Stimulated activated CD8-positive, alpha-beta memory T cell treated with anti-CD3 and anti-CD28 coated beads, Interleukin-15, amount 100 ng/mL, for 4 hours (primary cell): ENCODE measurements around the gene RBM39.
"Not testable (repeated sequence)": the region's sequence is repeated elsewhere in the genome, so short reads cannot be mapped to it uniquely, and the experiment has no call there.

ENCODE experiments used
- DNase-seq, 2 donors: peaks; one replicate each; pipeline ENCODE4 v3.0.0-alpha.2; 2020; ENCODE audit warnings: low read depth in 2 of 2

RBM39 gene

DNA sequence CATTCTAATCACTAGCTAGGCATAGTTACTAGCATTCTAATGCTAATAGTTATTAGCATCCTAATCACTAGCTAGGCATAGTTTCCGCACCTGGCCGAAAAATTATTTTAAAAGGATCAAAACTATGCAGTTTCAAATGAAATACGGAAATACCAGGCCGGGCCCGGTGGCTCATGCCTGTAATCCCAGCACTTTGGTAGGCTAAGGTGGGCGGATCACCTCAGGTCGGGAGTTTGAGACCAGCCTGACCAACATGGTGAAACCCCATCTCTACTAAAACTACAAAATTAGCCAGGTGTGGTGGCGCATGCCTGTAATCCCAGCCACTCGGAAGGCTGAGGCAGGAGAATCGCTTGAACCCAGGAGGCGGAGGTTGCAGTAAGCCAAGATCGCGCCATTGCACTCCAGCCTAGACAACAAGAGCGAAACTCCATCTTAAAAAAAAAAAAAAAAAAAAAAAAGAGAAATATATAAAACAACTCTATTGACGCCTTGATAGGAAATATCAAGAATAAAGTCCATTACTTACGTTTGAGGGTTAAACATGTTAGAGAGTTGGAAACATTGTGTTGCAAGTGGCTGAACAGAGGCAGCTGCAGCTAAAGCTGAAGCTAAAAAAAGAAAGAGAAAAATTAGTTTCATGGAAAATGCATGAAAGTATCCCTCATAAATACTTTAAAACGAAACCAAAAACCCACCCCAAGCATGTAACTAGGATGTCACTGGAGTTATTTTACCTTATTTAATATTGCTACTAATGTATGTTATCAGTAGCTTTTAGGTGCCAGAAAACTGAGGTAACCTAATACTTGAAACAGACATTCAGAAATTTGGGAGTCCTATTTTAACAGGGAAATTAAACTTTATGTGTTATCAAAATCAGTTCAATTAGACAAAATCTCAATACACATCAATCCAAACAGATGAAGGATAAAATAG lies 35.2 kb downstream of the RBM39 start:
- DNase-seq, result not testable (repeated sequence)

DNA sequence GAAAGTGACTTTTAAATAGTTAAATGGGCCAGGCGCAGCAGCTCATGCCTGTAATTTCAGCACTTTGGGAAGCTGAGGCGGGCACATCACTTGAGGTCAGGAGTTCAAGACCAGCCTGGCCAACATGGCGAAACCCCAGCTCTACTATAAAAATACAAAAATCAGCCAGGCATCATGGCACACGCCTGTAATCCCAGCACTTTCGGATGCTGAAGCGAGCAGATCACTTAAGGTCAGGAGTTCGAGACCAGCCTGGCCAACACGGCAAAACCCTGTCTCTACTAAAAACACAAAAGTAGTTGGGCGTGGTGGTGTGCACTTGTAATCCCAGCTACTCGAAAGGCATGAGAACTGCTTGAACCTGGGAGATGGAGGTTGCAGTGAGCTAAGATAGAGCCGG lies 36.2 kb downstream of the RBM39 start:
- DNase-seq, result not testable (repeated sequence)

DNA sequence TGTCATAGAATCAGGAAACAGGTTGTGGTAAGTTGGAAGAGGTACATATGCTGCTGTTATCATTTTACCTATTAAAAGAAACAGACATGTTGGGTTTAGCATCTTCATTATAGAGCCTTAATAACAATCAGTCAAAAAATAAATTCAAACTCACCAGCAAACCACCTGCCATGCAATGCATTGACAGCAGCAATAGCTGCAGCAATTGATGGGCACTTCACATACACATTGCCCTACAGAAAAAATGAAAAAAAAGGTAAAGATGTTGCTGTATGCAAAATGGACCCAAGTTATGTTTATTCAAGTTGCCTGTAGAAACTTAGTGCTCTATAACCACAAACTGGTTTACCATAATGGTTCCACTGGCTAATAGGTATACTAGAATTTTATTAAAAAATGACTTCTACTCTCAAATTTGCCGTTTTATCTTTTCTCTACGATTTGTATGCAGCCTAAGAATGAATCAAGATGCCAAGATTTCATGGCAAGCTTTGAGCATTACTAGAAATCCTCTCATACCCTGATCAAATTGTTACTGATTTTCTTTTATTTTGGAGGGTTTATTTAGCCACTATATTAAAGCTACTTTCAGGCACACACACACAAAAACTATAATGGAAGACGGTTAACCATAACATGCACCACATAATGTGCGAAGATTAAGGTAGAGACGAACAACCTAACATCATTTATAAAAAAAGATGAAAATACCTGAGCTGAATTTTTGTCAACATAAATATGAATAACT lies 37.4 kb downstream of the RBM39 start:
- DNase-seq, result no peak

DNA sequence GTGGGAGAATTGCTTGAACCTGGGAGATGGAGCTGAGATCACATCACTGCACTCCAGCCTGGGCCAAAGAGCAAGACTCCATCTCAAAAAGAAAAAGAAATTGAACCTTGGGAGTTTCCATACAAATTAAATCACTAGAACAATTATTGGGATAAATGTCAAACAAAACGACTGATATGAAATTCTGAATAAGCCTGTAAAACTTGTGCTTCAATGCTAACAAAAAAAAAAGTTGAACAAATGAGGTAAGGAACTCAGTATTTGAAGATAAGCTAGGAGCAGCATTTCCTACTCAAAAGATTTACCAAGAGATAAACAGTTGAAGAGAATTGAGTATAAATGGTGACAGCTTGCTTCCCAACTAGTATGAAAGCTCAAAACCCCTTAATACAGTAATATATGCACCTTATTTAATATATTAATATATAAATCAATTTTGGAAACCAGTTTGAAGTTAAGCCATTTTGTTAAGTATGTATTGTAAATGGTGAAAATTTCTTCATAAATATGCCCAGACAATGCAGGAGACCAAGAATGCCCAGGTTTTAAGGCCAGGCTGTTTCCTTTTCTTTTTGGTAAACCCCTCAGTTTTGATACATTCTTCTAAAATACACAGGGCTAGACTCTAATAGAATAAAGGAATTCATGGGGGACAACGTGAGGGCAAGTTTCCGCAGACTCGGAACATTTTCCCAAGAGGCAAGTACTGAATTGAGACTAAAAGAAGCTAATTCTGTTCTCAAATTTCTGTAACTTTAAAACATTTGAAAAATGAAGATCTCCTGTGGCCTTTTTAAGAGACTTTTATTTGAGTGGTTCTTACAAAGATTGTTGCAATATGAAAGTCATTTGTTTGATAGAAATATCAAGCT lies 39.0 kb downstream of the RBM39 start:
- no peak for DNase-seq

DNA sequence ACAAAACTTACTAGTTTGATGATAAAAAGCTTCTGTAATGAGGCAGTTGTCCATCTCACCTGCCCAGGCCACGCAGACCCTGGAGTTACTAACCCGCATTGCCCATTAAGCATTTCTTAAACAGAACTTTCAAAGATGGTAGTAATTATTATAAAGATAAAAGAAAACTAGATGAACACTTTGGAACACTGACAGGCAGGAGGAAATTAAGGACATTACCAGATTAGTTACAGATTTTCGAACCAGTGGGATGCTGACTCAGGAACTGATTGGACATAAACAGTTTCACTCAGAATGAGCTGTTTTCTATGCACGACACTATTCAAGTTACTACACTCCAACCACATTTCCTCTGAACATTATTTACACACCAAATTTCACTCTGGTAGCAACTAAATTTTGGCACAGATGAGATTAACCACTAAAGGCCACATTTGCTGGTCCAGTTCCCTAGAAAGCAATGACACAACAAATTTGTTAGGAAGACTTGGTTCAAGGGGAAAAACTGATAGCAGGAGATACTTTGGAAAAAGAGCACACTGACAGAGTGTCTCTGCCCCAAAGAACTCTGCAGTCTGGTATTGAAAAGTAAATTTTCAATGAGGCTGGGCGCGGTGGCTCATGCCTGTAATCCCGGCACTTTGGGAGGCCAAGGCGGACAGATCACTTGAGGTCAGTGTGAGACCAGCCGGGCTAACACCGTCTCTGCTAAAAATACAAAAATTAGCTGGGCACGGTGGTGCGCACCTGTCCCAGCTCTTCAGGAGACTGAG lies 39.8 kb downstream of the RBM39 start:
- no peak for DNase-seq

DNA sequence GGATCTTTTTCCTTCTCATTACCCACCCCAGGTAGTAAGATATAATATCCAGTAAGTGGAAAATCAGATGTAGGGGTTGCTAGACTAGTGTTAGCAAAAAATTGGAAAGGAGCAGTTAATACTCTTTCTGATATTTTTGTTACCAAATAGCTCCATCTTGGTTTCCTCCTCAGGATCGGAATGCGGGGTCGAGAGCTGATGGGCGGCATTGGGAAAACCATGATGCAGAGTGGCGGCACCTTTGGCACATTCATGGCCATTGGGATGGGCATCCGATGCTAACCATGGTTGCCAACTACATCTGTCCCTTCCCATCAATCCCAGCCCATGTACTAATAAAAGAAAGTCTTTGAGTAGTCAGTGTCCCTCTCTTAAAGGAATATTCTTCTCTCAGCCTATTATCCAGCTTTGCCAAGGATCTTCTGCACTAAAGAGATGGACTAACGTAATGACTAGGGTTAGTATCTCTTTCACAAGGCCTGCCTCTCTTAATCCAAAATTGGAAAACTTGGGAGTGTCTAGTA lies 41.4 kb downstream of the RBM39 start:
- DNase-seq, result no peak

DNA sequence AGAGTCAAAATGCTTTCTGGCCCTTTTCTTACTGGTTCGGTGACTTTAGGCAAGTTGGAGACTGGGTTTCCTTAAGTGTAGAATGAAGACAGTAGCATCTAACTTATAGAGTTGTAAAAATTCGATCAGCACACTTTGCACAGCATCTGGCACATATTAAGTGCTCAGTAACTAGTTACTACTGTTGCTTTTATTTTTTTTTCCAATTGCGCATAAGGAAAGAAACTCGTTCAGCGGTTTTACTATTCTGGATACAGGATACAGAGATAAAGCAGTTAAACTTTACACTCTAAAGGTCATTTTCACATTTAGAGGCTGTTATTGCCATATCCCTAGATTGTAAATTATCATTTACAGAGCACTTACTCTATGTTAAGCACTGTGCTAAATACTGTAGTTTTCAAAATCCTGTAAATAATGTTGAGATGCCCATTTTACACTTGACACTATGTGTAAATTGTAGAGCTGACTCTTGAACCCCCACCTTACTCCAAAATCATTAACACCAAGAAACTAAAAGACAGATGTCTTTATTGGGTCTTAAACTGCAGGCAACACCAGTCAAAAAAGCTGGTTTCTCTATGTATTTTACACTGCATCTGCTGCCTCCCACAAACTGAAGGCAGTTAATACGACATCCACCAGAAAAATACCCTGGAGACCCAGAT lies 42.0 kb downstream of the RBM39 start:
- DNase-seq, result no peak

DNA sequence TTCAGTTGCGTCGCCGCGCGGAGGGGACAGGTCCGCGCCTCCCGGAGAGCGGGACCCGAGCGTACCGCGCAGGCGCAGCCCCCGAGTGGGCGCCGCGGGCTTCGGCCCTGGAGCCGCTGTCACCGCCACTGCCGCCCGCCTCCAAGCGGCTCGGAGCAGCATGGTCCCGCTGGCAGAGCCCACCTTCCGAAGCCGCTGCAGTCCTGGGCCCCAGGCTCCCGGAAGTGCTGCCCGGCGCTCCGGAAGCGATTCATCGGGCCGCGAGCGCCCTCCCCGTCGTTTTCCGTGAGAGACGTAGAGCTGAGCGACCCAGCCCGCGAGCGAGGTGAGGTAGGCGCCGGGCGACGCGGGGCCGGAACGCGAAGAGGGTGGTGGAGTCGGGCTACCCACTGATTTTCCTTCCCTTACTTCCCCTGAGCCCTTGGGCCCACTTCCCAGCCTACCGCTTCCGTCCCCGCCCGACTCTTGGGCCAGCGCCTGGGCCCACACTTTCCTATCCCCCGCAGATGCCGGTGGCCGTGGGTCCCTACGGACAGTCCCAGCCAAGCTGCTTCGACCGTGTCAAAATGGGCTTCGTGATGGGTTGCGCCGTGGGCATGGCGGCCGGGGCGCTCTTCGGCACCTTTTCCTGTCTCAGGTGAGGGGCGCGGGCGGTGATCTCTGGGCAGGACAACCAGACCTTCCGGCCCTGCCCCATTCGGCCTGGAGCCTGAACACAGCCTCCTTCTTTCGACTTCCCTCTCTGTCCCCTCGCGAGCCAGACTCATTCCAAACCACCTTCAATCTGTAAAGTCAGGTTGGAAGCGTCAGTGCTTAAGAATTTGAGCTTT lies 42.7 kb downstream of the RBM39 start, which contains the start of the genes NFS1 and ROMO1:
Gene NFS1, minus strand, starts transcription at position 226 of the 830 bp plus-strand sequence. Its CDS starts 64 bp downstream, at position 162.
Gene ROMO1, plus strand, starts transcription at position 279 of the 830 bp plus-strand sequence. Its CDS starts 228 bp downstream, at position 507.
- DNase-seq, result peak; percentile 63 to 71

DNA sequence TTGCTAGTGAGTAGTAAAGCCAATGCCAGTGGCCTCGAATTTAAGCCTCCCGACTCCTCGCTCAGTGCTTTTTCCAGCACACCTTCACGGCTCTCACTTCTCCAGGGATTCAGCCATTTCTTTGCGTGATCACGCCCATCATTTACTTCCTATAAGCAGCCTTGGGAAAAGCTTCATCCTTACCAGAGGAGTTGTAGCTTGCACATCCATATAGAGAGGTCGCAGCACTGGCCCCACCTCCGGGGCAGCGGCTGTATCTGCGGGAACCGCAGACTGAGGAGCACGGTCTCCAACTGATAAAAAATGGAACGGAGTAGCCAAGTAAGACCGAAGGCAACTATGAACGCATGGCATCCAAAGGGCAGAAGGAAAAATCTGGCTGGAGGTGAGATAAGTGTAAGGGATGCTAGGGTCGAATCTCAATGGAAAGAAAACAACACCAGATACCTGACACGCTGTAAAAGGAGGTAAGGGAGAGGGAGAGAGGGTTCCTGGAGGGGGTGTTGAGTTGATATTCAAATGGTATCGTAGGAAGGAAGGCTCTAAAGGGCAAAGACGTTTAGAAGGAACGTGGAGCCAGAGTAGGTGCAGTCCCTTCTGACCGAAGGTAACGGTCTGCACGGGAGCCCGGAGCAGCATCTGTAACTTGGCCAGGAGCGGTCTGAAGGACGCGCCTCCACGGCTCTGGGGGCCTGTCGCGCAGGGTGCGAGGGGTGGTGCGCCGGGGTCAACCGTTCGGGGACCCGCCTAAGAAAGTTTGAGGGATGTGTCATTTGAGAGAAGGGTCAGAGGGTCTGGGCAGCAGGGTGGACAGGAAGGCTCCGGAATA lies 43.5 kb downstream of the RBM39 start:
- no peak for DNase-seq

DNA sequence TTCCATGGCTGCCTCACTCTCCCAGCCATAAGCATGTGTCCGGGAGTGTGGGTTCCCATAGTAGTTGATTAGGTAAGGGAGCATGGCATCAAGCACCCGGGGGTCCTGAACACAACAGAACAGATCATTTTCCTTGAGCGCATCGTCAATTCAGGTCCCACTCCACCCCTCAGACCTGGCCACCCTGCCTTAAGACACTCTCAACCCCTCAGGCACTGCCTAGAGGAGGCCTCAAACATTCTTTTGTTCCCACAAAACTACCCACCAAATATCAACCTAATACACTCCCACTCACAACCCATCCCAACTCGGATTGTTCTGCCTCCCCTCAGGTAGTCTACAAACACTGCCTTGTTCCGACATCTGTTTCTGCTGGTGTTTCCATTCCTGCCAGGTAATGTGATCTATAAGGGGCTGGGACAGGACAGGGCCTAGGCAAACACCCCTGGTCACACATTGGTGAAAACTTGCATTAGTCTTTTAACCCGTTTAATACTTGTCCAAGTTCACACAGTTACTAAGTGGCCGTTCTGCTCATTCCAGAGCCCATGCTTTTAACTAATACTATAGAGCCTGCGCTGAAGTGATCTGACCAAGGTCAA lies 44.3 kb downstream of the RBM39 start:
- no peak for DNase-seq

DNA sequence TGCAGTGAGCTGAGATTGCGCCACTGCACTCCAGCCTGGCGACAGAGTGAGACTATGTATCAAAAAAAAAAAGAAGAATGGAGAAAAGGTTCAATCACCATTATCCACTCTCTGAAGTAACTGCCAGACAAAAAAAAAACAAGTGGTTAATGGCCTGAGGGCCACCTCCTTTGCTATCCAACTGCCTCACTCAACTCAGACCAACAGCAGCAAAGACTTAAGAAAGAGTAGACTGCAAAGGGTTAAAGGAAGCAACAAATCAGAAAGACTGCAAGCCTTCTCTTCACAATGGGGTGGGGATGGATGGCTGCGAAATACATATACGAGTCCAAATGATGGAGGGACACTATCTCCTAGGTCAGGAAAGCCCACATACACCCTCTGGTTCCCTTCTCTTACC lies 46.1 kb downstream of the RBM39 start:
- DNase-seq, result no peak

DNA sequence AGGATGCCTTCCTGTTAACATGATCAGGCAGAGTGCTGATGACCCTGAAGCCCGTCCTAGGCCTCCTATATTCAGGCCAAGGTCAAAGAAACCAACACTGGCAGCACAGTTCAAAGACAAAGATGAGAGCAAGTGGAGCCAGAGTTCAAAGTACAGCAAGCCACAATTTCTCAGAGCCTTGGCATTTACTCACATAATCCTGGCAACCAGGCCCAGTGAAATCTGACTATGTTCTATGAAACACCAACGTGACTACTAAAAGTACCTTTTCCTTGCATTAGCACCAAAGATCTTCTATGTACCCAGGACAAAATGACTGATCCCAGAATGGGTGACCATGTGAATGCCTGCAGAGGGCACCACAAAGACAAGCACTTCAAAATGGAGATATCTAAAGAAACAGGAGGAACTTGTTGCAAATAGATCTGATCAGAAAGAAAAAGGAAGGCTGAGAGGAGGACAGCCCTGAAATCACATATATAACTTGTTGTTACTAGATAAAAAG lies 46.8 kb downstream of the RBM39 start:
- no peak for DNase-seq

DNA sequence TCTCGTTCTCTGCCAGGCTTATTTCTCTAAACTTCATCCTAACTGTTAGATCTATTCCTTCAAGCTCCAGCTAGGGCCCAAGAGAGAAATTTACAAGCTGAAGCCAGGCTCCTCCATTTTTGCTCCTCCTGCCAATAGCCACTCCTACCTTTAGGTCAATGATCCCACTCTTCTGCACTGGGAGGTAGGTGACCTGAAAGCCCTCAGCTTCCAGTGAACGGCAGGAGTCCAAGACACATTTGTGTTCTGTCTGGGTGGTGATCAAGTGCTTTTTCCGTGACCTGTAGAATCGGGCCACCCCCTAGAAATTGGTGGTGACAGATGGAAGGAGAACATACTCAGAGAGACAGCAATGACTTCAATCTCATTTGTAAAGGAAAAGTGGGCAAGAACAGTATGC lies 51.8 kb downstream of the RBM39 start:
- DNase-seq, result no peak

DNA sequence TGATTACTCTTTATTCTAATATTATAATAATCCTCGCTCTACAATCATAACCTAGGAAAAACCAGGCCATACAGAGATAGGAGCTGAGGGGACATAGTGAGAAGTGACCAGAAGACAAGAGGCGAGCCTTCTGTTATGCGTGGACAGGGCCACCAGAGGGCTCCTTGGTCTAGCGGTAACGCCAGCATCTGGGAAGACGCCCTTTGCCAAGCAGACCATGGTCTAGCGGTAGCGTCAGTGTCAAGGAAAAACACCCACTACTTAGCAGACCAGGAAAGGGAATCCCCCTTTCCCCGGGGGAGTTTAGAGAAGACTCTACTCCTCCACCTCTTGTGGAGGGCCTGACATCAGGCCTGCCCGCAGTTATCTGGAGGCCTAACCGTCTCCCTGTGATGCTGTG lies 55.2 kb downstream of the RBM39 start:
- DNase-seq, result not testable (repeated sequence)

DNA sequence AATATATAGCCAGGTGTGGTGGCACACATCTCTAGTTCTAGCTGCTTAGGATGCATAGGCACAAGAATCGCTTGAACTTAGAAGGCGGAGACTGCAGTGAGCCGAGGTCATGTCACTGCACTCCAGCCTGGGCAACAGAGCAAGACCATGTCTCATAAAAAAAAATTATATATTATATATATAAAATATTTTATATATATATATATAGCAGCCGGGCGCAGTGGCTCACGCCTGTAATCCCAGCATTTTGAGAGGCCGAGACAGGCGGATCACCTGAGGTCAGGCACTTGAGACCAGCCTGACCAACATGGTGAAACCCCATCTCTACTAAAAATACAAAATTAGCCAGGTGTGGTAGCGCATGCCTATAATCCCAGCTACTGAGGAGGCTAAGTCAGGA lies 56.7 kb downstream of the RBM39 start:
- not testable (repeated sequence) for DNase-seq

DNA sequence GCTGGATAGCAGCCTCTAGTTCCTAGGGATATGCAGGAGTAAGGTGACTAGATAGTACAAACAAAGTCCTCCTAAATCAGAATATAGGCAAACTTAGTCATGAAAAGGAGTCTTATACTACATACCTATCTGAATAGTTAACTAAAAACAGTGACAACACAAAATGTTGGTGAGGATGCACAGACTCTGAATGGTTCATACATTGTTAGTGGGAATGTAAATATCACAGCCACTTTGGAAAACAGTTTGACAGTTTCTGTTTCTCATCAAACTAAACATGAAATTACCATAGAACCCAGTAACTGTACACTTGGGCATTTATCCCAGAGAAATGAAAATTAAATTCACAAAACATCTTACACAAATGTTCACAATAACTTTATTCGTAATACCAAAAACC lies 60.1 kb downstream of the RBM39 start:
- DNase-seq, result no peak

DNA sequence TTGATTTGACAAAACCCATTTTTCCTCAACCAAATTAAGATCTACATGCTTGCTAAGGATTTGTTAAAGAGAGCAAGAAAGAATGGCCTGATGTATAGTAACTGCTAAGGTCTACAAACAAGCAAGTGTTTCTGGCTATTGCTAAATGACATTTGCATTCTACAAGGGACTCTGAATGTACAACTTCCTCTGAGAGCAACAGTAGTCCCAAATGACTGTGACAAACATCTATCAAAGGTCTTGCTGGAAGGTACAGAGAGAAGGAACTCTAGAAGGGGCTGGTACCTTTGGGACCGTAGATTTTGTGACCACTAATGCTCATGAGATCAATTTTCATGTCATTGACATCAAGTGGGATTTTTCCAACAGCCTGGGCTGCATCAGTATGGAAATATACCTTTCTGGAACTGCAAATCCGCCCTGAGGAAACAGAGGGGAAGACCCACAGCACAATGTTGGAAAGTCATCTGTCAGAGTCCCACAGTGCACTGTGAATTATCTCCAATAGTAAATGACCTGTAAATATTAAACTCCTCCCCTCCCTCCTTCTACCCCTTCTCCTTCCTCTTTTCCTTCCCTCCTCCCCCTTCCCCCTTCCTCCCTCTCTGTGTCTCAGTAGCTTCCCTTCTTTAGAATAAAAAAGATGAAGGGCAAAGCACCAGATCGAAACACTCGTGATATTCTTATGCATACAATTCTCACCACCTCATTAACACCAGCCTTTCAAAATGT lies 61.4 kb downstream of the RBM39 start:
- no peak for DNase-seq
